ENCODE results near the gene COCH. TPM values are rescaled to one million over a fixed set of nuclear protein-coding genes. Genes with fewer than 3 reads are reported as not detected.
"Not testable (repeated sequence)": the region's sequence is repeated elsewhere in the genome, so short reads cannot be mapped to it uniquely, and the experiment has no call there.

Gene COCH
- total RNA-seq, 1 donor: 0.52 TPM

DNA sequence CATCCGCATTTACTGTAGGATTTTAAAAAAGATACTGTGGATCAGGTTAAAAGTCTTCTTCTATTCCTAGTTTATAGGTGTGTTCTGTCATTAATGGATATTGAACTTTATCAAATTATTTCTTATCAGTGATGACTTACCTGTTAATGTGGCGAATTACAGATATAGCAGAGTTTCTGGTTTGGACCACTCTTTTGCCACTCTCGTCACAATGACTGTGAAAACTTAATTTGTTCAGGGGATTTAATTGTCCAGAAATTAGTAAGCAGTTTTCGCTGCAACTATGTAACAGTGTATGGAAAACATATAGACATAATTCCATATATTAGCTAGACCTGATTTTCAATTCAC lies 14.9 kb downstream of the COCH start:
- no peaks in the 10 kb centered on the region for H3K27me3 ChIP-seq (ENCODE audit: insufficient read depth, low read length)
- no peak overlapping the region for H3K4me3 ChIP-seq (ENCODE audit: low read length)
- no peaks in the 10 kb centered on the region for H3K9me3 ChIP-seq (ENCODE audit: low read depth, low read length)
- H3K4me1 ChIP-seq (ENCODE audit: insufficient read depth, low read length): no peaks in the 10 kb centered on the region

GRCh38 chr14:30893819-30894218 lies 19.5 kb downstream of the COCH start:
- Histone ChIP-seq H3K4me3 (ENCODE audit: low read length) (no peak overlapping the region), H3K27me3 (ENCODE audit: insufficient read depth, low read length) (no peaks in the 10 kb centered on the region), H3K4me1 (ENCODE audit: insufficient read depth, low read length) (no peaks in the 10 kb centered on the region), H3K9me3 (ENCODE audit: low read depth, low read length) (no peaks in the 10 kb centered on the region)

GRCh38 chr14:30894923-30895515 lies 20.7 kb downstream of the COCH start:
- Histone ChIP-seq H3K27me3 (ENCODE audit: insufficient read depth, low read length) (no peaks in the 10 kb centered on the region), H3K4me1 (ENCODE audit: insufficient read depth, low read length) (no peaks in the 10 kb centered on the region), H3K9me3 (ENCODE audit: low read depth, low read length) (no peaks in the 10 kb centered on the region), H3K4me3 (ENCODE audit: low read length) (no peak overlapping the region)

GRCh38 chr14:30896435-30896834 lies 22.1 kb downstream of the COCH start:
- H3K9me3 ChIP-seq (ENCODE audit: low read depth, low read length): no peaks in the 10 kb centered on the region
- H3K4me1 ChIP-seq (ENCODE audit: insufficient read depth, low read length): no peaks in the 10 kb centered on the region
- H3K27me3 ChIP-seq (ENCODE audit: insufficient read depth, low read length): no peaks in the 10 kb centered on the region
- H3K4me3 ChIP-seq (ENCODE audit: low read length): no peak overlapping the region

- not testable (repeated sequence) for H3K4me1 ChIP-seq (ENCODE audit: insufficient read depth, low read length); H3K27me3 ChIP-seq (ENCODE audit: insufficient read depth, low read length); H3K9me3 ChIP-seq (ENCODE audit: low read depth, low read length); H3K4me3 ChIP-seq (ENCODE audit: low read length)
Observed at GRCh38 chr14:30897121-30897520, 22.8 kb downstream of the COCH start.

DNA sequence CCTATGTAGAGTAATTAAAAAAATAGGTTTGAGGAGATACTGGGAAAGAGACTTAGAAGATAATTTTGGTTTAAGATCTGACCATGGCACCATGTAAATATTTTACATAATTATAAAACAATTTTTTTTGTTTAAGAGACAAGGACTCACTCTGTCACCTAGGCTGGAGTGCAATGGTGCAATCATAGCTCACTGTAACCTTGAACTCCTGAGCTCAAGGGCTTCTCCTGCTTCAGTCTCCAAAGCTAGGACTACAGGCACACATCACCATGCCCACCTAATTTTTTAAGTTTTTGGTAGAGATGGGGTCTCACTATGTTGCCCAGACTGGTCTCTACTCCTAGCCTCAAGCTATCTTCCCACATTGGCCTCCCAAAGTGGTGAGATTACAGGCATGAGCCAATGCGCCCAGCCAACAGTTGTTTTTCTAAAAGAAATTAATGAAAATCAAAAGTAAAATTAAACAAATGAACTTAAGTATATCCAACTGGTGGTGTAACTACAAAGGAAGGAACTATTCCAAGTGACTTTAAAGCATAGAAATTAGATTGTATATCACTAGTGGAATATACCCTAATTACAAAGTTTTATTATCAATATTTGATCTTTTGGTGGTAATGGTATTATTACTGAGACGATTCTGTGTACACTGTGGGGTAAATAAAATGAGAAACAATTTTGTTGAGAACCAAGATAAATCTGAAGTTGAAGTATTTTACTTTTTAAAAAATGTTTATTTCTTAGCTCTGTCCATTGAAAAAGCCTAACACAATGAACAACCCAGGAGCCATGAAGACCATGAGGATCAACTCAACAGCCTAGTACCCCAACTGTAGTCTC lies 29.1 kb downstream of the COCH start:
- Histone ChIP-seq H3K27me3 (ENCODE audit: insufficient read depth, low read length) (no peaks in the 10 kb centered on the region), H3K4me1 (ENCODE audit: insufficient read depth, low read length) (no peaks in the 10 kb centered on the region)

GRCh38 chr14:30906752-30907658 lies 32.6 kb downstream of the COCH start:
- Histone ChIP-seq H3K4me1 (ENCODE audit: insufficient read depth, low read length) (no peaks in the 10 kb centered on the region), H3K9me3 (ENCODE audit: low read depth, low read length) (no peaks in the 10 kb centered on the region), H3K27me3 (ENCODE audit: insufficient read depth, low read length) (no peaks in the 10 kb centered on the region)

More for the DNA sequence above, 29.1 kb downstream of the COCH start:
- Histone ChIP-seq H3K4me3 (ENCODE audit: low read length) (no peak overlapping the region), H3K9me3 (ENCODE audit: low read depth, low read length) (no peaks in the 10 kb centered on the region)

DNA sequence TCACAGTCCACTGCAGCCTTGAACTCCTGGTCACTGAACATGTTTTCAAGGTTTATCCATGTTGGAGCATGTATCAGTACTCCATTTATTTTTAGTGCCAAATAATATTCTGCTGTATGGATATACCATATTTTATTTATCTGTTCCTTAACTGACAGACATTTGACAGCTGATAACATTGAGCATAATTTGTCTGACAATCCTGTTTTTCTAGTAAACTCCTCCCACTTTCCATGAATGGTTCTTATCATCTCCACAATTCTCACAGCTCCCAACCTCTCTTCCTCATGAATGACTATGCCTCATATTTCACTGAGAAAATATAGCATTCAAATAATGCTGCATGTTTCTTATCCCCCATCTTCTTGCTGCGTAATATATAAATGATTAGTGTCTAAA lies 33.3 kb downstream of the COCH start:
- Histone ChIP-seq H3K4me1 (ENCODE audit: insufficient read depth, low read length) (no peaks in the 10 kb centered on the region), H3K27me3 (ENCODE audit: insufficient read depth, low read length) (no peaks in the 10 kb centered on the region), H3K4me3 (ENCODE audit: low read length) (no peak overlapping the region), H3K9me3 (ENCODE audit: low read depth, low read length) (no peaks in the 10 kb centered on the region)

More at GRCh38 chr14:30906752-30907658, 32.6 kb downstream of the COCH start:
- H3K4me3 ChIP-seq (ENCODE audit: low read length): no peak overlapping the region

GRCh38 chr14:30908826-30909225 lies 34.5 kb downstream of the COCH start:
- Histone ChIP-seq H3K4me3 (ENCODE audit: low read length) (no peak overlapping the region), H3K9me3 (ENCODE audit: low read depth, low read length) (no peaks in the 10 kb centered on the region), H3K4me1 (ENCODE audit: insufficient read depth, low read length) (no peaks in the 10 kb centered on the region), H3K27me3 (ENCODE audit: insufficient read depth, low read length) (no peaks in the 10 kb centered on the region)

- no peaks in the 10 kb centered on the region for H3K4me1 ChIP-seq (ENCODE audit: insufficient read depth, low read length)
- no peaks in the 10 kb centered on the region for H3K27me3 ChIP-seq (ENCODE audit: insufficient read depth, low read length)
- H3K9me3 ChIP-seq (ENCODE audit: low read depth, low read length): no peaks in the 10 kb centered on the region
- no peak overlapping the region for H3K4me3 ChIP-seq (ENCODE audit: low read length)
Observed at GRCh38 chr14:30914812-30915211, 40.5 kb downstream of the COCH start.

GRCh38 chr14:30915596-30915995 lies 41.2 kb downstream of the COCH start:
- Histone ChIP-seq H3K4me1 (ENCODE audit: insufficient read depth, low read length) (no peaks in the 10 kb centered on the region), H3K9me3 (ENCODE audit: low read depth, low read length) (no peaks in the 10 kb centered on the region), H3K4me3 (ENCODE audit: low read length) (no peak overlapping the region), H3K27me3 (ENCODE audit: insufficient read depth, low read length) (no peaks in the 10 kb centered on the region)

DNA sequence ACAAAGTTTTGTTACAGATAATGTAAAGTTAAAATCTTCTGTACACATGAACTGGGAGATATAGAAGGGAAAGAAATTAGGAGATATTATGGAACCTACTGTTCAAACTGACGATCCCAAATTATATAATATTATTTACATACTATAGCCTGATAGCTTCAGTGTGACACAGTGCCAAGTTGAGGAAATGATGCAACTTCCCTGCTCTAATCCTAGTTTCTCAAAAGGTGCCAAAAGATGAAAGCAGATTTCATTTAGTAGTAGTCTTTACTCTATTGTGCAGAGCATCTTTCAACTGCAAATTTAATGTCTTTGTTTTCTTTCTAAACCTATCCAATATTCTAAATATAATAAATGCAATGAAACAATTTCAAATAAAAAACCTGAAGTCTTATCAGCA lies 46.9 kb downstream of the COCH start:
- Histone ChIP-seq H3K4me3 (ENCODE audit: low read length) (no peak overlapping the region), H3K9me3 (ENCODE audit: low read depth, low read length) (no peaks in the 10 kb centered on the region), H3K27me3 (ENCODE audit: insufficient read depth, low read length) (no peaks in the 10 kb centered on the region), H3K4me1 (ENCODE audit: insufficient read depth, low read length) (peaks cover 4% of the 10 kb centered on the region)

- H3K4me3 ChIP-seq (ENCODE audit: low read length): no peak overlapping the region
- peaks cover 4% of the 10 kb centered on the region for H3K4me1 ChIP-seq (ENCODE audit: insufficient read depth, low read length)
- no peaks in the 10 kb centered on the region for H3K27me3 ChIP-seq (ENCODE audit: insufficient read depth, low read length)
- no peaks in the 10 kb centered on the region for H3K9me3 ChIP-seq (ENCODE audit: low read depth, low read length)
Observed at GRCh38 chr14:30921788-30922187, 47.4 kb downstream of the COCH start.

GRCh38 chr14:30925254-30925653 lies 50.9 kb downstream of the COCH start:
- Histone ChIP-seq H3K27me3 (ENCODE audit: insufficient read depth, low read length) (no peaks in the 10 kb centered on the region), H3K9me3 (ENCODE audit: low read depth, low read length) (no peaks in the 10 kb centered on the region), H3K4me1 (ENCODE audit: insufficient read depth, low read length) (peaks cover 4% of the 10 kb centered on the region), H3K4me3 (ENCODE audit: low read length) (no peak overlapping the region)

DNA sequence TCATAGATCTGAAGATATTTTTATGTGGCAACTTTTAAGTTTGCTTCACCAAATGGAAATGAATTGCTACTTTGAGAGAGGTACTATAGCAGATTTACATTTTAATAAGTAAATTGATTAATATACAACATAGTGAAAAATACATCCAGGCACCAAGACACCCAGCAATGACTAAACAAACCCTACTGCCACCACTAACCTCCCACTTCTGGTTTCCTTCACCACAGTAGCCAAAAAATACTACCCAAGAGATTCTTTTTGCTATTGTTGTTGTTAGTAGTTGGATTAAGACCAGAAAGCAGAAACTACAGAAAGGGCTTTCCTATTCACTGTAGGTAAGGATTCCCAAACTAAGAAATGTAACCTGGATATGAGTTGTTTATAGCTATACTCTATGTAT lies 54.1 kb downstream of the COCH start:
- Histone ChIP-seq H3K4me3 (ENCODE audit: low read length) (no peak overlapping the region), H3K4me1 (ENCODE audit: insufficient read depth, low read length) (no peaks in the 10 kb centered on the region), H3K27me3 (ENCODE audit: insufficient read depth, low read length) (no peaks in the 10 kb centered on the region), H3K9me3 (ENCODE audit: low read depth, low read length) (no peaks in the 10 kb centered on the region)

All from mononuclear cell (primary cell).